IPS-15b (cell line): ENCODE data around the gene INA.
"Not testable (repeated sequence)": the region's sequence is repeated elsewhere in the genome, so short reads cannot be mapped to it uniquely, and the experiment has no call there.

Experiments
- H3K27me3 ChIP-seq: one replicate; pipeline ENCODE4 v1.6.1; 2013; ENCODE audit warnings: low read length; ENCODE audit not compliant: control insufficient read depth, insufficient read depth
- H3K36me3 ChIP-seq: one replicate; pipeline ENCODE4 v1.6.1; 2013; ENCODE audit warnings: low read length; ENCODE audit not compliant: control insufficient read depth, insufficient read depth
- H3K4me1 ChIP-seq: one replicate; pipeline ENCODE4 v1.6.1; 2013; ENCODE audit warnings: mild to moderate bottlenecking, low read length; ENCODE audit not compliant: control insufficient read depth, insufficient read depth
- H3K4me3 ChIP-seq: one replicate; pipeline ENCODE4 v1.5.1; 2013; ENCODE audit warnings: low read depth, low read length
- H3K9ac ChIP-seq: one replicate; pipeline ENCODE4 v1.6.1; 2013; ENCODE audit warnings: low read depth, mild to moderate bottlenecking, low read length
- H3K9me3 ChIP-seq: one replicate; pipeline ENCODE4 v1.6.1; 2013; ENCODE audit warnings: mild to moderate bottlenecking, low read length; ENCODE audit not compliant: control insufficient read depth, insufficient read depth

Gene INA

DNA sequence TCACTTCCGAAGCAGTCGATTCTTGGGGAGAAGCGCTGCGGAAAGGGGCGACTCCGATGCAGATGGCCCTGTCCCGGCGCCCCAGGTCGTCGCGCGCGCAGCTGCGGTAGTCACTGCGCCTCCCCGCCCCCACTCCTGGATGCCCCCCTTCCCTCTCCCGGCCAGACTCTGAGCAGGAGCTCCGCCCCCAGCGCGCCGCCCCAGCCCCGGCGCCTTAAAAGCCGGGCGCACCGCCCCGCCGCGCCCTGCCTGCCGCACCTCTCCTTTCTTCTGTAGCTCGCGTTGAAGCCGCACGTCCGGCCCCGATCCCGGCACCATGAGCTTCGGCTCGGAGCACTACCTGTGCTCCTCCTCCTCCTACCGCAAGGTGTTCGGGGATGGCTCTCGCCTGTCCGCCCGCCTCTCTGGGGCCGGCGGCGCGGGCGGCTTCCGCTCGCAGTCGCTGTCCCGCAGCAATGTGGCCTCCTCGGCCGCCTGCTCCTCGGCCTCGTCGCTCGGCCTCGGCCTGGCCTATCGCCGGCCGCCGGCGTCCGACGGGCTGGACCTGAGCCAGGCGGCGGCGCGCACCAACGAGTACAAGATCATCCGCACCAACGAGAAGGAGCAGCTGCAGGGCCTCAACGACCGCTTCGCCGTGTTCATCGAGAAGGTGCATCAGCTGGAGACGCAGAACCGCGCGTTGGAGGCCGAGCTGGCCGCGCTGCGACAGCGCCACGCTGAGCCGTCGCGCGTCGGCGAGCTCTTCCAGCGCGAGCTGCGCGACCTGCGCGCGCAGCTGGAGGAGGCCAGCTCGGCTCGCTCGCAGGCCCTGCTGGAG, at the start of gene INA:
INA (plus strand) TSS at position 243 of the 817 bp plus-strand sequence; CDS start at position 317, 74 bp downstream.
- peak within 1 kb of the TSS; percentile 56 for H3K9ac ChIP-seq
- H3K27me3 ChIP-seq = peaks cover 62% of the 10 kb centered on the region
- peak within 1 kb of the TSS; percentile 78 for H3K4me3 ChIP-seq
- no peaks in the 10 kb centered on the region for H3K9me3 ChIP-seq
- H3K4me1 ChIP-seq = peaks cover 7% of the 10 kb centered on the region
- H3K36me3 ChIP-seq = no peaks in the 10 kb centered on the region

DNA sequence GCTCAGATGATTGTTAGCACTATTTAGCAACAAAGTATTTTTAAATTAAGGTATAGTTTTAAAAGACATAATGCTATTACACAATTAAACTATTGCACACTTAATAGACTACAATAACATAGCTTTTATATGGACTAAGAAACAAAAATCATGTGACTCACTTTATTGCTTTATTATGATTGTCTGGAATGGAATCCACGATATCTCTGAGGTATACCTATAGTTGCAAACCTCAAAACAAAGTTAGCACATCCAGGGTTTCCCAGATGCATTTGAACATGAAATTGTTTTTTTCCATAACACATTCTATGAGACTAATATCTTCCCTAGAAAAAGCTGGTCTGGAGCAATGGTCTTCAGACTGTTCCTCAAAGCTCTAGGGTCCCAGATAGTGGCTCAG, 49.5 kb upstream of the INA start:
- no peak overlapping the region for H3K9ac ChIP-seq
- H3K27me3 ChIP-seq = no peaks in the 10 kb centered on the region
- no peaks in the 10 kb centered on the region for H3K36me3 ChIP-seq
- peaks cover 7% of the 10 kb centered on the region for H3K4me1 ChIP-seq
- peaks cover 12% of the 10 kb centered on the region for H3K9me3 ChIP-seq
- H3K4me3 ChIP-seq = no peak overlapping the region

- no peaks in the 10 kb centered on the region for H3K27me3 ChIP-seq
- no peak overlapping the region for H3K9ac ChIP-seq
- H3K36me3 ChIP-seq = no peaks in the 10 kb centered on the region
- no peaks in the 10 kb centered on the region for H3K9me3 ChIP-seq
- H3K4me1 ChIP-seq = peaks cover 7% of the 10 kb centered on the region
- no peak overlapping the region for H3K4me3 ChIP-seq
Measured at GRCh38 chr10:103231047-103231551, 45.8 kb upstream of the INA start.

DNA sequence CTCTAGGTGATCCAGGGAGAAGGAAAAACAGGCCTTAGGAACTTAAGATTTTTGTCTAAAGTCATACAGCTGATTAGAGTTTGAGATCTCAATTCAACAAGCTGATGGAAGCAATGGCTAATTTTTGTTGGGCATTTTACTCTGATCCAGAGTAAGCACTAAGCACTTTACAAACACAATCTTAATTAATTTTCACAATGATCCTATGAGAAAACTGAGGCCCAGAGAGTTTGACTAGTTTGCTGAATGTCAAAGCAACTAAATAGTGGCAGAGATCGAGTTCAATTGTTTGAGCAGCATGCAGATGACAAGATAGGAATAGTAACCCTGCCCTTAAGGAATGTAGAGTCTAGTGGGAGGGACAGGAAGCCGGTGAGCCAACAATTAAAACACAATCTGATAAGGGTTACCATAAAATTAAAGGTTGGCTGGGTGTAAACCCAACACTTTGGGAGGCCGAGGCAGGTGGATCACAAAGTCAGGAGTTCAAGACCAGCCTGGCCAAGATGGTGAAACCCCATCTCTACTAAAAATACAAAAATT, 44.7 kb upstream of the INA start:
- H3K4me3 ChIP-seq = no peak overlapping the region
- no peaks in the 10 kb centered on the region for H3K27me3 ChIP-seq
- H3K9ac ChIP-seq = no peak overlapping the region
- peaks cover 7% of the 10 kb centered on the region for H3K4me1 ChIP-seq
- no peaks in the 10 kb centered on the region for H3K9me3 ChIP-seq
- H3K36me3 ChIP-seq = no peaks in the 10 kb centered on the region

DNA sequence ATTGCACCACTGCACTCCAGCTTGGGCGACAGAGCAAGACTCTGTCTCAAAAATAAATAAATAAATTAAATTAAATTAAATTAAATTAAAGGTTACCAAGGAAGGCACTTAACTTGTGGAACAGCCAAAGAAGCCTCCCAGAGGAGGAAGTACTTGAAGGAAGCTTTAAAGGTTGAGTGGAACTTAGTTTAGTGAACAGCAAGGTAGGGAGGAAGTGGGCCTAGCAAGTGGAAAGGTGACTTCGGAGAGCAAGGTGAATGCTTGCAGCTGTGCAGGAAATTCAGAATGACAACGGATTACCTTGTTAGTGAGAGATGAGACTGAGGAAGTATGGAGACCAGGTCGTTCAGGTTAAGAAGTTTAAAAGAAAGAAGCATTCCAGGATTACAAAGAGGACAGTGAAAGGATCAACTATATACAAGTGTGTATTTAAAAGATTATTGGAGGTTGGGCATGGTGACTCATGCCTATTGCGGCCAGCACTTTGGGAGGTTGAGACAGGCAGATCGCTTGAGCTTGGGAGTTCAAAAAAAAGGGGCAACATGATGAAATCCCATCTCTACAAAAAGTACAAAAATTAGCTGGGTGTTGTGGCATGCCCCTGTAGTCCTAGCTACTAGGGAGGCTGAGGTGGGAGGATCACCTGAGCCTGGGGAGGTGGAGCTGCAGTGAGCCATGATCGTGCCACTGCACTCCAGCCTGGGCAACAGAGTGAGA, 44.0 kb upstream of the INA start:
- H3K9me3 ChIP-seq = no peaks in the 10 kb centered on the region
- H3K9ac ChIP-seq = no peak overlapping the region
- no peaks in the 10 kb centered on the region for H3K27me3 ChIP-seq
- H3K4me3 ChIP-seq = no peak overlapping the region
- H3K4me1 ChIP-seq = peaks cover 7% of the 10 kb centered on the region
- no peaks in the 10 kb centered on the region for H3K36me3 ChIP-seq

GRCh38 chr10:103235775-103236174, 41.2 kb upstream of the INA start:
- Histone ChIP-seq H3K4me3 (no peak overlapping the region), H3K9me3 (no peaks in the 10 kb centered on the region), H3K9ac (no peak overlapping the region), H3K36me3 (no peaks in the 10 kb centered on the region), H3K4me1 (peaks cover 4% of the 10 kb centered on the region), H3K27me3 (no peaks in the 10 kb centered on the region)

GRCh38 chr10:103238506-103239252, 38.3 kb upstream of the INA start:
- Histone ChIP-seq H3K9ac (no peak overlapping the region), H3K27me3 (no peaks in the 10 kb centered on the region), H3K36me3 (no peaks in the 10 kb centered on the region), H3K4me3 (no peak overlapping the region), H3K9me3 (no peaks in the 10 kb centered on the region), H3K4me1 (peaks cover 9% of the 10 kb centered on the region)

GRCh38 chr10:103241262-103242011, 35.5 kb upstream of the INA start:
- no peak overlapping the region for H3K9ac ChIP-seq
- no peaks in the 10 kb centered on the region for H3K36me3 ChIP-seq
- no peaks in the 10 kb centered on the region for H3K27me3 ChIP-seq
- H3K9me3 ChIP-seq = no peaks in the 10 kb centered on the region
- peaks cover 9% of the 10 kb centered on the region for H3K4me1 ChIP-seq
- H3K4me3 ChIP-seq = no peak overlapping the region

GRCh38 chr10:103244666-103245271, 32.2 kb upstream of the INA start:
- Histone ChIP-seq H3K9ac (no peak overlapping the region), H3K4me3 (no peak overlapping the region), H3K4me1 (peaks cover 9% of the 10 kb centered on the region), H3K27me3 (no peaks in the 10 kb centered on the region), H3K9me3 (no peaks in the 10 kb centered on the region), H3K36me3 (no peaks in the 10 kb centered on the region)

GRCh38 chr10:103245587-103245986, 31.4 kb upstream of the INA start, which contains the start of gene RPEL1:
Gene RPEL1, plus strand, starts transcription at chr10:103245887. Its CDS starts 110 bp downstream, at chr10:103245997.
- H3K4me1 ChIP-seq, H3K4me3 ChIP-seq, H3K9me3 ChIP-seq, H3K36me3 ChIP-seq, H3K9ac ChIP-seq, H3K27me3 ChIP-seq: not testable (repeated sequence)
